EL (cell line): ENCODE measurements around the gene DPYD.

Experiments used
- DNase-seq: peaks from one replicate; pipeline ENCODE4 v3.0.0-alpha.2; 2016

Gene DPYD

DNA sequence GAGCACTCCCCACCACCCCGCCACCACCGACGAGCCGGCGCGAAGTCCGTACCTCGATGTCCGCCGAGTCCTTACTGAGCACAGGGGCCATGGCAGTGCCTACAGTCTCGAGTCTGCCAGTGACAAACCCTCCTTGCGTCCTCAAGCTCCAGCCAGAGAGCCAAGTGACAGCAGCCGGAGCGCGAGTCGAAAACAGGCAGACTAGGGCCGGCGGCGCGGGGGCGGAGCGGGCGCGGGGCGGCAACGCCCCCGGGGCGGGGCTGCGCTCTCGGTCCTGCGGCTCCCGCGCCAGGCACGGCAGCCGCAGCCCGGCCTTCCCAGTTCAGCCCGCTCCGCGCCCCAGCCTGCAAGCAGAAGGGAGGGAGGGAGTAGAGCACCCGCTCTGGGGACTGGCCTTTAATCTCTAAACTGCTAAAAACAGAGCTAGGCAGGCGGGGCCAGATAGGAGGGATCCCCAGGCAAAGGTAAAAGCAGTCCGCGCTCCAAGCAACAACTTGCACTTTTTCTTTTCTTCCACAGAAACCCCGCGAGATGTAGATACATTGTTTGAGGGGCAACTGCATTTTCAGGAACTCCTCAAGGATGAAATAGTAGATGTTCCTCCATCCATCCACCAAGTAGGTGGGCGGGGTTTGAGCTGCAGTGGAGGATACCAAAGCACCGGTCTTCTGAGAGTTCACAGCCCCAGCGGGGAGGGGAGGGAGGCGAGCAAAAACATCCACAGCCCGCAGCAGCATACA lies at the start of gene DPYD:
DPYD (minus strand) TSS at position 203 of the 740 bp plus-strand sequence; CDS start at position 91, 112 bp downstream.
- DNase-seq, result peak; percentile 92

DNA sequence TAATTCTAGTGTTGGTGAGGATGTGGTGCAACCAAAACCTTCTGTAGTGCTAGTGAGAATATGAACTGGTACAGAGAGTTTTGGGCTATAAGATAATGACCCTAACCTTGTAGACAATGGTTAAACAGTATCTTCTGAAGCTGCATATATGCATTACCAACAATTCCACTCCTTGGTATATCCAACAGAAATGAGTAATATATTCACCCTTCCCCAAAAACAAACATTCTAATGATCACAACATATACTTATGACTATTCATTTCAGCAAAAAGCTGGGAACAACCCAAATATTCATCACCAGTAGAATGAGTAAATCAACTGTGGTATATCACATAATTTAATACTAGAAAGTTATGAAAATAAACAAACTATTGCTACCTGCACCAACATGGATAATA lies 39.6 kb upstream of the DPYD start:
- no peak for DNase-seq

DNA sequence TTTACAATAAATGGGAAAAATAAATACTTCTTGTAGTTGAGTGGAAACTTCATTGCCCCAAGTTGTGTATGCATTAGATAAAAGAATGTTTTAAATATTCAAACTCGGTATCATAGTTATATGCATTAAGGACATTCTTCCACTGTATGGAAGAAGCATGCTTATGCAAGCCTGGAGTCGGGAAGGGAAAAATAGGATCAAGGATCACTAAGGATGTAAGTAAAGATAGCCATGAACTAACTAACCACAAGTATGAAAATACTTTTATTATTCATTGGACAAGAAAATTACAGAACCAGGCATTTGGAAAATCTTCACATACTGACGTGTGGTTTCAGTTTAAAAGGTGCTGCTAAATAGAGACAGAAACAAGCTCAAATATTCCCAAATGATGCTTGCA lies 26.9 kb upstream of the DPYD start:
- DNase-seq, result peak; percentile 39

DNA sequence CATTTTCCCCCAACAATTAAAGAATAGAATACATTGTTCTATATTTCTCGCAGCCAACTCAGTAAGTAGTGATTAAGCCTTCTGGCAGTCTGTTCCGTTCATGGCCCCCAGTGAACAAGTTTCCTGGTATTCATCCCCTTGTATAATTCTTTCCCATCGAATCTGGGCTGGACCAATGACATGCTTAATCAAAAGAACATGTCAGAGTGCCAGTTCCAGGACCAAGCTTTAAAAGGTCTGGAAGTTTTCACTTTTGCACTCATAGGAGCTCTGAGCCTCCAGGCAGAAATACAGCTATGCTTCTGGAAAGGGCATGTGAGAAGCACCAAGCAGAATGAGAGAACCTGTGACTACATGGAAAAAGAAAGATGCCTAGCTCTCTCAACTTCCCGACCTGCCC lies 22.5 kb upstream of the DPYD start:
- peak; percentile 86 for DNase-seq

DNA sequence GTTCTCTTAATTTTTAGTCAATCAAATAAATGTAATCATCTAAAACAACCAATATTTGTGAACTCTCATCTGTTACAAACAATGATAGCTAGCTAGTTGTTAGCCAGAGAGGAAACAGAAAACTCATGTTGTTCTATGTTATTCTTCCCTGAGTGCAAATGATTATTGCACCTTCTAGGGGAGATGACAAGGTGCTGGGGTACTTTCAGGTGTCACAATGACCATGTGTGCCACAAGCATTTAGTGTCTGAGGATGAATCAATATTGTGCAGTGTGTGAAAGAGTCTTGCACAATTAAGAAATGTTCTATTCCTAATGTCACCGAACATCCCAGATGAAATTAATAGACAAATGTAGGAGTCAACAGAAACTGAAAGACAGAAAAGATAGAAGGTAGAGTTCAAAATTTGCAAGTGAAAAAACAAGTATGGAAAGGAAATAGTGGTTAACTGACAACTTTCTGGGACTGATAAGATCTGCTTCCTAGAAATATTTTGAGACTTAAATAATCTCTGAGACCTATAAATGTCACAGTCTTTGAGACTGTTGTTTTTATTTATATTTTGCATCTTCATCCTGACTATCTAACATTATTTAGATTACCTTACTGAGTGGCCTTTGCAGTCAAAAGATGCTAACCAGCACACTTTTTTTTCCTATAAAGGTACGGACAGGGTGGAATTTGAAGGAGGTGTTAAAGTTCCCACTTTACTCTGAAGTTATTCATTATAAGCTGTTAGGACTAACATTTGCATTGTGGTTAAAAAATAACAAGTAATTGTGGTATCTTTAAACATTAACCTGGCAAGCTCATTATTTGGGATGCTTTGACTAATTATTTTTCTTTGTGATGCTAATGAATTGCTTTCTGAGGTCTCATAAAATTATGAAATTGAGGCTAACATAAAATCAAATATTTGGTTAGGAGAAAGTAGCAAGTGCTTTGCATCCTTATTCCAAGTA lies 21.6 kb upstream of the DPYD start:
- DNase-seq, result no peak

DNA sequence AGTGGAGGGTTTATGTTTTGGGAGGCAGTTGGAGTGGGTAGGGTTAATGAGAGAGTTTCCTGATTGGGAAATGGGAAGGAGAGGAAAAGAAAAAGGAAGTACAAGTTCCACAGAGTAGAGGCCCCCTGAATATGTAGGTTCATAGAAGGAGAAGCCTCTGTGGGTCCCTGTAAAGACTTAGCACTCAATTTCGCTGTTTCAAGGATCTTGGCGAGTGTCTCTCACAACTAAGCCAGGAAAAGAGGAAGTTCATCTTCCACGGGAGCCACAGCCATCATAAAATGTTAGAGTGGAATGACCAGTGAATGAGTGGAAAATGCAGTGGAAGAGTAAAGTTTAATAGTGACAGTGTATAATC lies 17.4 kb upstream of the DPYD start:
- DNase-seq, result no peak

- DNase-seq, result no peak
Measured at GRCh38 chr1:97936976-97937375, 16.1 kb upstream of the DPYD start.

GRCh38 chr1:97934491-97934890 lies 13.7 kb upstream of the DPYD start:
- no peak for DNase-seq

- no peak for DNase-seq
Measured at GRCh38 chr1:97929874-97930851, 9.3 kb upstream of the DPYD start.

- no peak for DNase-seq
Measured at GRCh38 chr1:97926017-97926708, 5.3 kb upstream of the DPYD start.

GRCh38 chr1:97925151-97925550 lies 4.3 kb upstream of the DPYD start:
- DNase-seq, result peak; percentile 54

DNA sequence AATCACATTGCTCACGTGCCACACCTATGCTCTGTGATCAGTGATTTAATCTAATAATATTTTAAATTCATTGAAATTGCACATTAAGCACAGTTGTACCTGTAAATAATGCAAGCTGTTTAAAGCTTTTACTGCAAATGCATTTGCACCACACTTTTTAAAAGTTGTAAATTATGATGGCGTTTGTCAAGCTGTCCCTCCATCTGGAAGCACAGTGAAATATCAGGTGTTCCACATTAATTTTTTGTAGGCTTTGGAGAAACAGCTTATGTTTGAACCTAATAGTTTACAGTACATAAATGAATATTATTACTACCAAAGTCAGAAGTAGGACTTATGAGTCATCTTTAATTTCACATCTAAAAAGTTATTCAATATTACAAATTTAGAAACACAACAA lies 3.0 kb upstream of the DPYD start:
- no peak for DNase-seq

DNA sequence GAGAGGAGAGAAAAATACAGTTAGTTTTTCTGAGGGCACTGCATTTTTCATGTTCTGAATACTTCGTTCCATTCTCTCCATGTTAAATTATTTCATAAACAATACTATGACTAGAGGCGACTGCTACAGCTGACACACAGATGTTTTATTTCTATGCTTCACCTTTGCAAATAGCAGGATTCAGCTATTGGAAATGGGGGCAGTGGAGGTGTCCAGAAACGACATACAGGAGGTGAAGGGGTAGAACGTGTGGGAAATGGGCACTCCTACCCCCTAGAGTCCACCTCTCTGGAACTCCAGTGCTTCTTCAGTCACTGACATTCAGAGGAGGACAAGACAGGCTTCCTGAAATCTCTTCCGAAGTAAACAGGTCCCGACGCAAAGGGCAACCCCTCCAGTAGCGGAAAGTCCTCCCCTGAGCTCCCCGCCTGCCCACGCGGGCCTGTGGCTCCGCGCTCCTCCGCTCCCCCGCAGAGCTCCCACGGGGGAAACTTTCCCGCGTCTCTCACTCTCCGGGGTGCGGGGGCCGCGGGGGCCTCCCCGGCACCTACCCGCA lies 480 bp downstream of the DPYD start:
- peak; percentile 64 for DNase-seq

DNA sequence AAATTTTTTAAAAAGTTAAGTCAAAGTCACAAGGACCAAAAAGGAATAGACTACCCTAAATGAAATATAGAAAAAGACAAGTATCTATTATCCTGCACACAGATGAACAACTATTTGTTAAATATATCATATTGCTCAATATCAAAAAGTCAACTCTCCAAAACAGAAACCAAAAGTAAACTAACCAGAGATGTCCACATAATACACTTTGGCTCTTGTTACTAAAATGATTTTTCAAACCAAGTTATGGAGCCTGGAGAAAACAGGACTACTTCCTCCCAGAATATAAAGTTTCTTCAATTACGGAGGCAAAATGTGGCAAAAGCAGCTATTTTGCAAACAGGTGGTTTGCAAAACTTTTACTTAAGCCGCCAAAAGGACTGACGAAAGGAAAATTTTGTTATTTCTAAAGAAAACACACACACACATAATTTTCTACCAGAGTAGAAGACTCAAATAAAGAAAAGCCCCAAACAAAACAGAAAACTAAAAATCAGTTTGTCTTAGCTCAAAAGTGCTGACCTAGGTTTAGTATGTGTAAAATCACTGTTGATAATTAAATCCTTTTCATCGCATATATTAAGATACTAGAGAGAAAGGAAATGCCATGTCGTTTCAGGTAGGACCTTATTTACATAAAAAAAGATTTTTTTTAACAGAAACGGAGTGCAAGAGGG lies 1.1 kb downstream of the DPYD start:
- peak; percentile 32 for DNase-seq

- DNase-seq, result no peak
Measured at GRCh38 chr1:97918961-97919360, 1.9 kb downstream of the DPYD start.

DNA sequence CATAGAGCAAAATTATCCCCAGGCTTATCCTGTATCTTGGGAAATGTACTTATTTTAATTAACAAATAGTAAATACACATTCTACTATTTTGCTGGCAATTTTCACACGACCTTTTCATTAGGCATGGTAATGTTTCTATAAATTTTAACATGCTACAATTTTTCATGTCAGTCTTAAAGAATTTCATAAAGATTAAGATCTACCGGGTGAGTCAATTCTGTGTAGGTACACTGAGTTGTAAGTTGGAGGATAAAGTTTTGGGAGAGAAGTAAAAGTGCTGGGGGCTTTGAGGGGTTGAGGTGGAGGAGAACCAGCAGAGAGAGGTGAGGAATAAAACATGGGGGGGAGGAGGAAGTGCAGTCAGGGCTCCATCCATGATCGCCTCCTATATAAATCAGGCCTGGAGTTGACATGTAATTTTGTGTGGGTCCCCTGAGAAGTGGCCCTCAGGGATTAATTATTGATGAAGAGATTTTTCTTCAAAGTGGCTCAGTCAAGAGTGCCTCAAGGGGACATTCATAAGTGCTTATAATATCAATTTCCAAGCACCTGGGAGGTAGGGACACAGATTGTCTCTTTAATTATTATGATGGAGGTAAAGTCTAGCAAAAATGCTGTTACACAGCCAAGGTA lies 7.2 kb downstream of the DPYD start:
- DNase-seq, result peak; percentile 32

GRCh38 chr1:97911266-97912215 lies 9.3 kb downstream of the DPYD start:
- no peak for DNase-seq

GRCh38 chr1:97909266-97909665 lies 11.6 kb downstream of the DPYD start:
- DNase-seq, result no peak

DNA sequence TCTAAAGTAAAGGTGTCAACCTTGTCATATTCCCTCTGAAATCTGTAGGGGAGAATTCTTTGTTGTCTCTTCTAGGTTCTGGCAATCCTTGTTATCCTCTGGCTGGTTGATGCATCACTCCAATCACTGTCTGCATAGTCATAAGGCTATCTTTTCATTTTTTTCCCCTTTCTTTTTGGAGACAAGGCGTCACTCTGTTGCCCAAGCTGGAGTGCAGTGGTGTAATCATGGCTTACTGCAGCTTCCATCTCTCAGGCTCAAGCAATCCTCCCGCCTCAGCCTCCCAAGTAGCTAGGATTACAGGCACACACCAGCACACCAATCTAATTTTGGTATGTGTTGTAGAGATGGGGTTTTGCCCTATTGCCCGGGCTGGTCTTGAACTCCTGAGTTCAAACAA lies 12.9 kb downstream of the DPYD start:
- no peak for DNase-seq
